DND-41 (cell line): ENCODE results near the gene KLK12.

Experiments
- EZH2 ChIP-seq: IDR thresholded peaks from 3 replicates; pipeline ENCODE4 v1.6.1; 2012; ENCODE audit warnings: borderline replicate concordance, low read depth, mild to moderate bottlenecking, moderate library complexity, low read length, inconsistent platforms; ENCODE audit not compliant: severe bottlenecking
- TF ChIP-seq, protein P1 (sequence below): IDR thresholded peaks from 2 replicates; pipeline ENCODE4 v1.5.1; 2012; ENCODE audit warnings: borderline replicate concordance, low read length, moderate library complexity, mild to moderate bottlenecking; ENCODE audit not compliant: poor library complexity, severe bottlenecking; ENCODE audit errors: extremely low read depth

DNA sequence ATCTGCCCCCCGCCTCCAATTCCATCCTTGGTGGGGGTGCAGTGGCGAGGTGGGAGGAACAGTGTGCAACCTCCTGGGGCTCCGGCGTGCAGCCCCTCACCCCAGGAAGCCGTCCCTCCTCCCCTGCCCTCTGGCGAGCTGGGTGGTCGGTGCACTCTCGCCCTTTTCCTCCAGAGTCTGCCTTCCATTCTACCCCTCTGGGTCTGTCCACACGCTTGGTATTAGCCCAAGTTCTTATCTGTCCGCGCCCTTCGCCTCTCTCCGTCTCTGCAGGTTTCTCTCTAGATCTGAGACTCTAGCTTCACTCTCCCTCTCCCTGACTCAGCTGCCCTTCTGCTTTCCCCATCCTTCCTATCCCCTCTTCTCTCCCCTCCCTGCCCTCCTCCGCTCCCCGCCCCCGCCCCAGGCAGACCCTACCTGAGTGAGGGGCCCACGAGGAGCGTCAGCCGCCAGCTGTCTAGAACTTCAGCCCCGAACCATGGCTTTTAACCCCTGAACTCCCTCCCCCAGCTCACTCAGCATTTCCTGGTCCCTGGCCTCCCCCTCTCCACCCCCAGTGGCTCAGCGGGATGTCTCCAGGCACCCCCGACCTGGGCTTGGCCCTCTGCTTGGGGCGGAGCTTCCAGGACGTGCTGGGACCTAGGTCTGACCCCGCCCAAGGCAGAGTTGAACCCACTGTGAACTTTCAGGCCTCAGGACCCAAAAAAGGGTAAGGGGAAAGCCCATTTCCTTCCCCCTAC is 30.6 kb upstream of the KLK12 start:
- TF ChIP-seq, protein P1, sequence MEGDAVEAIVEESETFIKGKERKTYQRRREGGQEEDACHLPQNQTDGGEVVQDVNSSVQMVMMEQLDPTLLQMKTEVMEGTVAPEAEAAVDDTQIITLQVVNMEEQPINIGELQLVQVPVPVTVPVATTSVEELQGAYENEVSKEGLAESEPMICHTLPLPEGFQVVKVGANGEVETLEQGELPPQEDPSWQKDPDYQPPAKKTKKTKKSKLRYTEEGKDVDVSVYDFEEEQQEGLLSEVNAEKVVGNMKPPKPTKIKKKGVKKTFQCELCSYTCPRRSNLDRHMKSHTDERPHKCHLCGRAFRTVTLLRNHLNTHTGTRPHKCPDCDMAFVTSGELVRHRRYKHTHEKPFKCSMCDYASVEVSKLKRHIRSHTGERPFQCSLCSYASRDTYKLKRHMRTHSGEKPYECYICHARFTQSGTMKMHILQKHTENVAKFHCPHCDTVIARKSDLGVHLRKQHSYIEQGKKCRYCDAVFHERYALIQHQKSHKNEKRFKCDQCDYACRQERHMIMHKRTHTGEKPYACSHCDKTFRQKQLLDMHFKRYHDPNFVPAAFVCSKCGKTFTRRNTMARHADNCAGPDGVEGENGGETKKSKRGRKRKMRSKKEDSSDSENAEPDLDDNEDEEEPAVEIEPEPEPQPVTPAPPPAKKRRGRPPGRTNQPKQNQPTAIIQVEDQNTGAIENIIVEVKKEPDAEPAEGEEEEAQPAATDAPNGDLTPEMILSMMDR: no peak
- TF ChIP-seq EZH2: no peak
